Measurements from ENCODE around the gene ZDHHC11B.
A peak's percentile ranks its signal among the peaks of the same experiment; 100 is the strongest.

ZDHHC11B gene

DNA sequence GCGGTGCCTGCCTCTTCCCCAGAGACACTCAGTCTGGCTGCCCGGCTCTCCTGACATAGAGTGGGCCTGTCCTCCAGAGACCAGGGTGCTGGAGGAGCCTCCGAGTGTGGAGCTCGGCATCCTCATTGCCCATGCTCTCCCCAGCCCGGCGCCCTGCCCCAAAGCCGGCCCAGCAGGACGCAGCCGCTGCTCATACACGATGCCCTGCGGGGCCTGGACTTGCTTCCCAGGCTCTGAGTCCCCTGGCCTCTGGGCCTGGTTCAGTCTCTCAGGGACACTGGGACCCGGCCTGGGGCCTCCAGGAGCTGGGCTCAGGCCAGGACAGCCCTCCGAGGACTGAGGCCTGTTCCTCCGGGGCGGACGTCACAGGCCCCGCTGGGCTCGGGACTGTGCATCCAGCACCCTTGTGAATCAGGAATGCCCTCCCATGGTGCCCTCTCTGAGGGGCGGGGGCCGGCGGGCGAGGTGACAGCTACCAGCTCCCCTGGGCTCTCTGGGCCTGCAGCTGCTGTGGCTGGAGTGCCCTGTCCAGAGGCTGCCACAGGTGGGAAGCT is 114.6 kb downstream of the ZDHHC11B start:
- no peak for DNase-seq (ENCODE audit: low read depth)
- H3K4me3 ChIP-seq (ENCODE audit: low read depth, low read length) = no peak overlapping the region
- TF ChIP-seq POLR2A (IDR thresholded peaks at IDR 0.05; ENCODE audit: extremely low read depth, insufficient read length) (no peak), MYC (IDR thresholded peaks at IDR 0.05; ENCODE audit: low read depth, low read length) (no peak)
- TF ChIP-seq, protein P1, sequence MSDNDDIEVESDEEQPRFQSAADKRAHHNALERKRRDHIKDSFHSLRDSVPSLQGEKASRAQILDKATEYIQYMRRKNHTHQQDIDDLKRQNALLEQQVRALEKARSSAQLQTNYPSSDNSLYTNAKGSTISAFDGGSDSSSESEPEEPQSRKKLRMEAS (IDR thresholded peaks at IDR 0.05; ENCODE audit: low read depth, low read length) = no peak
- TF ChIP-seq, protein P2, sequence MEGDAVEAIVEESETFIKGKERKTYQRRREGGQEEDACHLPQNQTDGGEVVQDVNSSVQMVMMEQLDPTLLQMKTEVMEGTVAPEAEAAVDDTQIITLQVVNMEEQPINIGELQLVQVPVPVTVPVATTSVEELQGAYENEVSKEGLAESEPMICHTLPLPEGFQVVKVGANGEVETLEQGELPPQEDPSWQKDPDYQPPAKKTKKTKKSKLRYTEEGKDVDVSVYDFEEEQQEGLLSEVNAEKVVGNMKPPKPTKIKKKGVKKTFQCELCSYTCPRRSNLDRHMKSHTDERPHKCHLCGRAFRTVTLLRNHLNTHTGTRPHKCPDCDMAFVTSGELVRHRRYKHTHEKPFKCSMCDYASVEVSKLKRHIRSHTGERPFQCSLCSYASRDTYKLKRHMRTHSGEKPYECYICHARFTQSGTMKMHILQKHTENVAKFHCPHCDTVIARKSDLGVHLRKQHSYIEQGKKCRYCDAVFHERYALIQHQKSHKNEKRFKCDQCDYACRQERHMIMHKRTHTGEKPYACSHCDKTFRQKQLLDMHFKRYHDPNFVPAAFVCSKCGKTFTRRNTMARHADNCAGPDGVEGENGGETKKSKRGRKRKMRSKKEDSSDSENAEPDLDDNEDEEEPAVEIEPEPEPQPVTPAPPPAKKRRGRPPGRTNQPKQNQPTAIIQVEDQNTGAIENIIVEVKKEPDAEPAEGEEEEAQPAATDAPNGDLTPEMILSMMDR (IDR thresholded peaks at IDR 0.05; ENCODE audit: low read depth, low read length) = no peak

DNA sequence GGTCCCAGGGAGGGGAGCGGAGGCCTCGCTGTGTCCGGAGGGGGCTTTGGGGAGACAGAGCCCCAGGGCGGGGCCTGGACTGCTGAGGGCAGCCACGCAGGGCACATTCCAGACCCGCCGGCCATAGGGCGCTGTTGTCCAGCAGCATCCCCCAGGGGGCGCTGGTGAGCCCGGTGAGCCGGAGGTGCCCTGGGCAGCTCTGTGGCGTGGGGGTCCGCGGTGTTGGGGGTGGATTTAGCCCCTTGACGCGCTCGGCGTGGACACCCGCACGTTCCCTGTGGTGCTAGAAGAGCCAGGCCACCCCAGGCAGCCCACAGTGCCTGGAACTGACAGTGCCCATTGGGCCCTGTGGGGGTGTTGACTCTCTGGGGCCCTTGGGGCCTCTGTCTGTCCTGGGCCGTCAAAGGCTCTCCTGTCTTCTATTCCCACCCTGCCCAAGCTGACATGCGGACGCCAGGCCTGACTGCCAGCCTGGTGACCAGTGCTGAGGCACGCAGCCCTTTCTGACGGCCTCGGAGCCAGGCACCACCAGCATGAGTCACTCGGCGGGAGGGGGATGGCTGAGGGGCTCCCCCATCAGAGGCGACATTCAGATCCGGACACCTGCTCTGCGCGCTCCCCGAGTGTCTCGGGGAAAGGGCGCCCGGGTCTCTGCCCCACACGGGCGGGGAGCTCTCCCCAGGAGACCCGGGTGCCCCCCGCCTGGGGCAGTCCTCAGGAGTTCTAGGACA is 115.3 kb downstream of the ZDHHC11B start:
- TF ChIP-seq, protein P2 (IDR thresholded peaks at IDR 0.05; ENCODE audit: low read depth, low read length) = peak; percentile 75
- TF ChIP-seq MYC (IDR thresholded peaks at IDR 0.05; ENCODE audit: low read depth, low read length) = no peak
- H3K4me3 ChIP-seq (ENCODE audit: low read depth, low read length) = no peak overlapping the region
- peak; percentile 27 for DNase-seq (ENCODE audit: low read depth)

DNA sequence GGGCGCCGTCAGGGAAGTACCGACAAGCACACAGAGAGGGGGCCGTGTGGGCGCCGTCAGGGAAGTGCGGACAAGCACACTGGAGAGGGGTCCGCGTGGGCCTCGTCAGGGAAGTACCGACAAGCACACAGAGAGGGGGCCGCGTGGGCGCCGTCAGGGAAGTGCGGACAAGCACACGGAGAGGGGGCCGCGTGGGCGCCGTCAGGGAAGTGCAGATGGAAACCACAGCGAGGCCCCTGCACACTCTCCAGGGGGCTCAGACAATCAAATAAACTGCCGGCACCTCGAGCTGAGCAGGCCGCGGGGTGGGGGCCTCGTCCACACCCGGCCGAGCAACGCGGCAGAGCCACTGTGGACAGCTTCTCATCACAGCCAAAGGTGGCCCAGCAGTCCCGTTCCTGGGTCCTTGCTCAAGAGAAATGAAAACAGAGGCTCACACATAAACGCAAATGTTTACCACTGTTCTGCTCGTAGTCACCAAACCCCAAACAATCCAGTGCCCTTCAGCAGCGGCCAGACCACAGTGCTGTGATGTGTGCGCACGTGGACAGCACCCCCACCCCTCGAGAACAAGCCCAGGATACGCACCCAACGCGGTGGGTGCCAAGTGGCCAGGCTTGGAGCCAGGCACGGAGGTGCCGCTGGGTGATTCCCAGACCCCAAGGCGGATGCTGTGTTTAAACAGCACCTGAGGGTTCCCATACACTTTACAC is 116.1 kb downstream of the ZDHHC11B start:
- H3K4me3 ChIP-seq (ENCODE audit: low read depth, low read length) = no peak overlapping the region
- TF ChIP-seq POLR2A (IDR thresholded peaks at IDR 0.05; ENCODE audit: extremely low read depth, insufficient read length) (no peak), MYC (IDR thresholded peaks at IDR 0.05; ENCODE audit: low read depth, low read length) (no peak)
- TF ChIP-seq, protein P2 (IDR thresholded peaks at IDR 0.05; ENCODE audit: low read depth, low read length) = no peak
- TF ChIP-seq, protein P1 (IDR thresholded peaks at IDR 0.05; ENCODE audit: low read depth, low read length) = no peak
- DNase-seq (ENCODE audit: low read depth) = no peak

DNA sequence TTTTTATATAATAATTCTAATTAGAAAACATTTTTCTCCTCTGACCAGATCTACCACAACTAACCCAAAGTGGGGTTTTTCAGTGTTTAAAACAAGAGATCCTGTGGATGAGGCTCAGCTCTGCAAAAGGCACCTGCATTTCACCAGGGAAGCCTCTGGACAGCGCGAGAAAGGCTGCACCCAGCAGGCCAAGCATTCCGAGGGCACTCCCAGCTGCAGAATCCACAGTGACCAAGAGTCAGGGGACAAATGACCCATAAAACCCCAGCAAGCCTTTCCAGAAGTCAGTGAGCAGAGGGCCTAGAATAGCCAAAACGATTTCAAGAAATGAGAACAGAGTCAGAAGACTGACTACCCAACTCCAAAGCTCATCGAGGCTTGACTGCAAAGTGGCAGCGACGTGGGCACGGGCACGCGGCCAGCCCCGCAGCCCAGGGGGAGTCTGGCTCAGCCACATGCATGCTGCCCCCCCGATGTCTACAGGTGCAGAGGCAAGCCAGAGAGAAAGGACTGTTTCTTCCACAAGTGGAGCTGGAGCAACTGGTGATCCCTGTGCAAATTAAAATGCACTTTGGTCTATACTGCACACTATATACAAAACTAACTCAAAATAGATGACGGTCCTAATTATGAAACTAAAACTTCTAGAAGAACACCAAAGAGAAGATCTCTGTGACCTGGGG is 117.6 kb downstream of the ZDHHC11B start:
- DNase-seq (ENCODE audit: low read depth) = no peak
- TF ChIP-seq POLR2A (IDR thresholded peaks at IDR 0.05; ENCODE audit: extremely low read depth, insufficient read length) (no peak), MYC (IDR thresholded peaks at IDR 0.05; ENCODE audit: low read depth, low read length) (no peak)
- TF ChIP-seq, protein P2 (IDR thresholded peaks at IDR 0.05; ENCODE audit: low read depth, low read length) = no peak
- TF ChIP-seq, protein P1 (IDR thresholded peaks at IDR 0.05; ENCODE audit: low read depth, low read length) = no peak
- no peak overlapping the region for H3K4me3 ChIP-seq (ENCODE audit: low read depth, low read length)

DNA sequence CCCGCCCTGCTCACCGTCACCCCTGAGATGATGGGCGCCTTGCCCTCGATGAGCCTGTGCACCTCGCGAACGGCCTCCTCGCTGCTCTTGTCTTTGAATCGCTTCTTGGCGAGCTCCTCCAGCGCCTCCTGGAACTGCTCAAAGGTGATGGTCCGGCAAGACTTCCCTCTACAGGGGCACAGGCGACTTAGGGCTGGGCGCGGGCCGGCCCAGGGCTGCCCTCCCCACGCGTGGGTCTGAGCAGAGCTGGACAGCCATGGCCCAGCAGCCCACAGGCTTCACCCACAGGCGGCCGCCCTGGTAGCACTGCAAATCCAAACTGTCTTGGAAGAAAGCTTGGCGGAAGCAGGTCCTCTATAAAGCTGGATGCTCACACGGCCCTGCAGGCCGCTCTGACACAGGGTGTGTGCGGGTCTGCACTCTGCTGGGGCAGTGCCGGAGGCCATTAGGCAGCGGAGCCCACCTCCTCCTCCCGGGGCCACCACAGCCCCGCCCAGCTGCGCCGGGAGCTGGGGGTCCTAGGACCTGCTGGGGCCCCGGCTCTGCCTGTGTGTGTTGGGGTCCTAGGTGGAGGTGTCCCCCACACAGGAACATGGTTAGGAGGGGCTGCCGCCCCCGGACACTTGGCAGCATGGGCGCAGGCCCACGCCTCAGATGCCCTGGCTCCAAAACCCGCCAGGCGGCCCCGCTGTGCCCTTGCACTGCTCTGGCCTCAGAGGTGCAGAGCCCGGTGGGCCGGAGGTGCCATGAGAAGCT is 118.4 kb downstream of the ZDHHC11B start:
- DNase-seq (ENCODE audit: low read depth) = no peak
- H3K4me3 ChIP-seq (ENCODE audit: low read depth, low read length) = no peak overlapping the region
- no peak for TF ChIP-seq POLR2A (IDR thresholded peaks at IDR 0.05; ENCODE audit: extremely low read depth, insufficient read length)
- TF ChIP-seq, protein P2 (IDR thresholded peaks at IDR 0.05; ENCODE audit: low read depth, low read length) = no peak
- TF ChIP-seq, protein P1 (IDR thresholded peaks at IDR 0.05; ENCODE audit: low read depth, low read length) = no peak
- TF ChIP-seq MYC (IDR thresholded peaks at IDR 0.05; ENCODE audit: low read depth, low read length) = no peak

Measured in NB4 (cell line).